Heart left ventricle (tissue), 13 donors: ENCODE data around the gene STEAP1B.

Experiments used
- CTCF ChIP-seq, 12 donors: fragments of 200-600 bp; sonication (generic) in 4 of 12; IDR thresholded peaks; one replicate each; pipeline versions ENCODE4 v1.5.0 to v1.8.0; 2018 to 2022; ENCODE audit warnings: antibody characterized with exemption in 12 of 12, mild to moderate bottlenecking in 5 of 12
- POLR2A ChIP-seq, 2 donors: fragments of 450-650 bp; IDR thresholded peaks; one replicate each; pipeline ENCODE4 v1.6.1; 2017; ENCODE audit warnings: antibody characterized with exemption in 2 of 2, mild to moderate bottlenecking in 2 of 2, moderate library complexity in 2 of 2
- donor health status: ischemic (EF 13 %, LVEDD 7.1; RV severe dilation, severe dysfunction).
- donor health status: DM: no; HTN: yes; CAD: no.
- donor health status: DM: no; HTN: no; CAD: no.
- donor health status: ischemic (EF 25% LVEDD 6.9; RV normal size, moderate dysfunction).
- donor health status: ischemic (EF 25% LVEDD 5.7; RV mildly dilated, moderate dysfunction).
- donor health status: ischemic (EF 35%, LVEDD 5.7; RV mildly dilated, moderate dysfunction).
- donor health status: nonischemic (EF 11% LVEDD 7.7; RV severe dilation, severe dysfunction).
- donor health status: DM: yes; HTN: yes; CAD: no.
- donor health status: PGD.
- donor health status: ischemic (EF 29% LVEDD 5.4; RV normal size, mild dysfunction).
- donor health status: nonischemic (EF 23%, LVEDD 6.1; RV moderate dilation, normal function).

GRCh38 chr7:22373388-22373787, 126.6 kb downstream of the STEAP1B start:
- TF ChIP-seq CTCF (IDR thresholded peaks at IDR 0.05) (no peak), POLR2A (IDR thresholded peaks at IDR 0.05) (no peak)
